MG63 (cell line): ENCODE results near the gene CENPB. TPM values are rescaled to one million over a fixed set of nuclear protein-coding genes. Genes with fewer than 3 reads are reported as not detected.
"Not testable (repeated sequence)": the region's sequence is repeated elsewhere in the genome, so short reads cannot be mapped to it uniquely, and the experiment has no call there.

ENCODE experiments used
- DNase-seq: peaks from one replicate; pipeline ENCODE4 v3.0.0-alpha.2; 2020
- H3K27me3 ChIP-seq: fragments of 250-450 bp; sonication (Bioruptor Pico); 2 replicates; pipeline ENCODE4 v1.5.1; 2020; ENCODE audit warnings: mild to moderate bottlenecking, moderate library complexity
- H3K36me3 ChIP-seq: fragments of 250-450 bp; sonication (Bioruptor Pico); 2 replicates; pipeline ENCODE4 v1.5.1; 2020; ENCODE audit warnings: mild to moderate bottlenecking, moderate library complexity
- H3K4me3 ChIP-seq: fragments of 250-450 bp; sonication (Bioruptor Pico); 2 replicates; pipeline ENCODE4 v1.5.1; 2020; ENCODE audit warnings: mild to moderate bottlenecking, moderate library complexity
- H3K9me3 ChIP-seq: fragments of 250-450 bp; sonication (Bioruptor Pico); 2 replicates; pipeline ENCODE4 v1.5.1; 2020; ENCODE audit warnings: mild to moderate bottlenecking, moderate library complexity
- total RNA-seq: library from RNA; depleted of rRNA; stranded (reverse); fragments of >200 nt; shearing (Covaris generic); gene quantifications from 2 replicates; pipeline ENCODE4 v1.2.3, GENCODE V29; 2014; ENCODE audit warnings: low replicate concordance

CENPB gene
- total RNA-seq, 1 experiment from 2014 or later, result 81.5 TPM

GRCh38 chr20:3798373-3798768 is 11.8 kb upstream of the CENPB start:
- Histone ChIP-seq H3K36me3 (peaks cover 34% of the 10 kb centered on the region), H3K9me3 (no peaks in the 10 kb centered on the region), H3K4me3 (no peak overlapping the region), H3K27me3 (no peaks in the 10 kb centered on the region)
- no peak for DNase-seq

- DNase-seq, result no peak
- peaks cover 32% of the 10 kb centered on the region for H3K36me3 ChIP-seq
Measured at GRCh38 chr20:3797592-3798372, 11.2 kb upstream of the CENPB start.

GRCh38 chr20:3797226-3797545 is 10.6 kb upstream of the CENPB start:
- peak overlapping the region; percentile 70 for H3K4me3 ChIP-seq
- no peak for DNase-seq
- H3K36me3 ChIP-seq, result peaks cover 30% of the 10 kb centered on the region
- H3K9me3 ChIP-seq, result no peaks in the 10 kb centered on the region
- H3K27me3 ChIP-seq, result no peaks in the 10 kb centered on the region

More at GRCh38 chr20:3797592-3798372, 11.2 kb upstream of the CENPB start:
- no peaks in the 10 kb centered on the region for H3K9me3 ChIP-seq
- no peaks in the 10 kb centered on the region for H3K27me3 ChIP-seq
- peak overlapping the region; percentile 70 for H3K4me3 ChIP-seq

GRCh38 chr20:3796477-3797225 is 10.1 kb upstream of the CENPB start:
- peak overlapping the region; percentile 70 for H3K4me3 ChIP-seq
- no peak for DNase-seq
- H3K36me3 ChIP-seq, result peaks cover 27% of the 10 kb centered on the region
- no peaks in the 10 kb centered on the region for H3K27me3 ChIP-seq
- no peaks in the 10 kb centered on the region for H3K9me3 ChIP-seq

- H3K4me3 ChIP-seq, result peak within 1 kb of the TSS; percentile 70
- peak; percentile 93 for DNase-seq
- H3K27me3 ChIP-seq, result no peaks in the 10 kb centered on the region
- H3K36me3 ChIP-seq, result peaks cover 20% of the 10 kb centered on the region
- no peaks in the 10 kb centered on the region for H3K9me3 ChIP-seq
Measured at GRCh38 chr20:3795511-3796468, 9.2 kb upstream of the CENPB start, which contains the start of gene CDC25B. CDC25B (plus strand) TSS chr20:3796310; CDS start chr20:3796532, 222 bp downstream.

- peaks cover 15% of the 10 kb centered on the region for H3K36me3 ChIP-seq
- DNase-seq, result no peak
- no peaks in the 10 kb centered on the region for H3K9me3 ChIP-seq
- H3K27me3 ChIP-seq, result no peaks in the 10 kb centered on the region
- peak overlapping the region; percentile 70 for H3K4me3 ChIP-seq
Measured at GRCh38 chr20:3794701-3795420, 8.3 kb upstream of the CENPB start.

- not testable (repeated sequence) for H3K4me3 ChIP-seq, H3K27me3 ChIP-seq, H3K9me3 ChIP-seq, DNase-seq
- H3K36me3 ChIP-seq, result peaks cover 13% of the 10 kb centered on the region
Measured at GRCh38 chr20:3794168-3794567, 7.6 kb upstream of the CENPB start.

GRCh38 chr20:3789201-3789600 is 2.7 kb upstream of the CENPB start:
- not testable (repeated sequence) for H3K9me3 ChIP-seq, H3K4me3 ChIP-seq, H3K27me3 ChIP-seq, DNase-seq, H3K36me3 ChIP-seq

- H3K4me3 ChIP-seq, result no peak overlapping the region
- H3K9me3 ChIP-seq, result no peaks in the 10 kb centered on the region
- no peaks in the 10 kb centered on the region for H3K27me3 ChIP-seq
- H3K36me3 ChIP-seq, result peaks cover 9% of the 10 kb centered on the region
- DNase-seq, result no peak
Measured at GRCh38 chr20:3788685-3789155, 2.2 kb upstream of the CENPB start.

GRCh38 chr20:3787324-3788014 is 929 bp upstream of the CENPB start:
- no peak for DNase-seq
- Histone ChIP-seq H3K36me3 (peaks cover 9% of the 10 kb centered on the region), H3K9me3 (no peaks in the 10 kb centered on the region), H3K4me3 (peak overlapping the region; percentile 38), H3K27me3 (no peaks in the 10 kb centered on the region)

GRCh38 chr20:3786126-3786484 is 435 bp downstream of the CENPB start:
- DNase-seq, result peak; percentile 41
- Histone ChIP-seq H3K9me3 (no peaks in the 10 kb centered on the region), H3K36me3 (peaks cover 14% of the 10 kb centered on the region), H3K4me3 (peak overlapping the region; percentile 60), H3K27me3 (no peaks in the 10 kb centered on the region)

- Histone ChIP-seq H3K4me3 (peak overlapping the region; percentile 60), H3K9me3 (no peaks in the 10 kb centered on the region), H3K36me3 (peaks cover 14% of the 10 kb centered on the region), H3K27me3 (no peaks in the 10 kb centered on the region)
- peak; percentile 26 for DNase-seq
Measured at GRCh38 chr20:3785240-3786125, 1.1 kb downstream of the CENPB start.

GRCh38 chr20:3784863-3785239 is 1.7 kb downstream of the CENPB start:
- no peak for DNase-seq
- Histone ChIP-seq H3K27me3 (no peaks in the 10 kb centered on the region), H3K36me3 (peaks cover 14% of the 10 kb centered on the region), H3K4me3 (peak overlapping the region; percentile 60), H3K9me3 (no peaks in the 10 kb centered on the region)

- Histone ChIP-seq H3K9me3 (no peaks in the 10 kb centered on the region), H3K4me3 (peak overlapping the region; percentile 60), H3K27me3 (no peaks in the 10 kb centered on the region), H3K36me3 (peaks cover 14% of the 10 kb centered on the region)
- peak; percentile 34 for DNase-seq
Measured at GRCh38 chr20:3784216-3784853, 2.2 kb downstream of the CENPB start.
